ENCODE measurements around the gene SUN2.

Gene SUN2

GRCh38 chr22:38734421-38735100 lies 21.2 kb downstream of the SUN2 start:
- DNase-seq (ENCODE audit: low spot score), result no peak

- peak; percentile 87 for DNase-seq (ENCODE audit: low spot score)
These were observed 21.9 kb downstream of the SUN2 start for GRCh38 chr22:38733724-38734381.

GRCh38 chr22:38733329-38733723 lies 22.5 kb downstream of the SUN2 start:
- peak; percentile 31 for DNase-seq (ENCODE audit: low spot score)

GRCh38 chr22:38732251-38732815 lies 23.5 kb downstream of the SUN2 start:
- DNase-seq (ENCODE audit: low spot score), result no peak

- DNase-seq (ENCODE audit: low spot score), result no peak
These were observed 24.1 kb downstream of the SUN2 start for GRCh38 chr22:38731703-38732161.

GRCh38 chr22:38730411-38730871 lies 25.4 kb downstream of the SUN2 start:
- DNase-seq (ENCODE audit: low spot score), result no peak

- no peak for DNase-seq (ENCODE audit: low spot score)
These were observed 25.9 kb downstream of the SUN2 start for GRCh38 chr22:38729946-38730345.

- DNase-seq (ENCODE audit: low spot score), result no peak
These were observed 26.7 kb downstream of the SUN2 start for GRCh38 chr22:38728871-38729796.

GRCh38 chr22:38727530-38728451 lies 28.0 kb downstream of the SUN2 start:
- no peak for DNase-seq (ENCODE audit: low spot score)

GRCh38 chr22:38727123-38727522 lies 28.7 kb downstream of the SUN2 start:
- DNase-seq (ENCODE audit: low spot score), result no peak

- DNase-seq (ENCODE audit: low spot score), result no peak
These were observed 29.7 kb downstream of the SUN2 start for GRCh38 chr22:38725900-38726655.

- DNase-seq (ENCODE audit: low spot score), result no peak
These were observed 30.7 kb downstream of the SUN2 start for GRCh38 chr22:38724926-38725571.

- DNase-seq (ENCODE audit: low spot score), result no peak
These were observed 31.6 kb downstream of the SUN2 start for GRCh38 chr22:38724176-38724575.

- DNase-seq (ENCODE audit: low spot score), result no peak
These were observed 34.2 kb downstream of the SUN2 start for GRCh38 chr22:38721551-38721950.

GRCh38 chr22:38720350-38720749 lies 35.4 kb downstream of the SUN2 start:
- no peak for DNase-seq (ENCODE audit: low spot score)

GRCh38 chr22:38719196-38719595 lies 36.6 kb downstream of the SUN2 start:
- no peak for DNase-seq (ENCODE audit: low spot score)

- no peak for DNase-seq (ENCODE audit: low spot score)
These were observed 37.4 kb downstream of the SUN2 start for GRCh38 chr22:38718414-38718813.

- DNase-seq (ENCODE audit: low spot score), result no peak
These were observed 38.6 kb downstream of the SUN2 start for GRCh38 chr22:38717244-38717643.

- no peak for DNase-seq (ENCODE audit: low spot score)
These were observed 39.0 kb downstream of the SUN2 start for GRCh38 chr22:38716826-38717225.

GRCh38 chr22:38716271-38716670 lies 39.5 kb downstream of the SUN2 start:
- no peak for DNase-seq (ENCODE audit: low spot score)
